Measurements from ENCODE around the gene AVL9. TPM values are rescaled to one million over a fixed set of nuclear protein-coding genes. Genes with fewer than 3 reads are reported as not detected.
A peak's percentile ranks its signal among the peaks of the same experiment; 100 is the strongest.

The AVL9 gene
- total RNA-seq, 1 donor from 2014 or later, result 31.5 TPM

GRCh38 chr7:32525839-32526238 lies 30.6 kb downstream of the AVL9 start:
- intact Hi-C loops (cut with DNase I), result no loop called here
- no peak for ATAC-seq
- DNase-seq (ENCODE audit: low spot score), result no peak

- DNase-seq (ENCODE audit: low spot score), result no peak
- intact Hi-C loops (cut with DNase I), result no loop called here
- no peak for ATAC-seq
These were observed 36.1 kb downstream of the AVL9 start for GRCh38 chr7:32531402-32531801.

- ATAC-seq (no peak), DNase-seq (ENCODE audit: low spot score) (no peak)
- intact Hi-C loops (cut with DNase I), result no loop called here
These were observed 36.8 kb downstream of the AVL9 start for GRCh38 chr7:32532086-32532485.

GRCh38 chr7:32532716-32533115 lies 37.4 kb downstream of the AVL9 start:
- DNase-seq (ENCODE audit: low spot score) (no peak), ATAC-seq (no peak)
- intact Hi-C loops (cut with DNase I), result no loop called here

GRCh38 chr7:32533276-32534029 lies 38.2 kb downstream of the AVL9 start:
- intact Hi-C loops (cut with DNase I), result no loop called here
- ATAC-seq (no peak), DNase-seq (ENCODE audit: low spot score) (no peak)

GRCh38 chr7:32535162-32535702 lies 39.9 kb downstream of the AVL9 start:
- ATAC-seq (no peak), DNase-seq (ENCODE audit: low spot score) (no peak)
- intact Hi-C loops (cut with DNase I), result no loop called here

GRCh38 chr7:32536016-32536415 lies 40.7 kb downstream of the AVL9 start:
- intact Hi-C loops (cut with DNase I), result no loop called here
- no peak for ATAC-seq
- no peak for DNase-seq (ENCODE audit: low spot score)

GRCh38 chr7:32536585-32536984 lies 41.3 kb downstream of the AVL9 start:
- ATAC-seq, result no peak
- intact Hi-C loops (cut with DNase I), result no loop called here
- DNase-seq (ENCODE audit: low spot score), result no peak

GRCh38 chr7:32537760-32538159 lies 42.5 kb downstream of the AVL9 start:
- DNase-seq (ENCODE audit: low spot score), result no peak
- intact Hi-C loops (cut with DNase I), result no loop called here
- peak; percentile 48 for ATAC-seq

GRCh38 chr7:32539366-32539765 lies 44.1 kb downstream of the AVL9 start:
- intact Hi-C loops (cut with DNase I), result no loop called here
- ATAC-seq (no peak), DNase-seq (ENCODE audit: low spot score) (no peak)

- ATAC-seq, result no peak
- no peak for DNase-seq (ENCODE audit: low spot score)
- intact Hi-C loops (cut with DNase I), result no loop called here
These were observed 44.7 kb downstream of the AVL9 start for GRCh38 chr7:32539919-32540531.

GRCh38 chr7:32542595-32542994 lies 47.3 kb downstream of the AVL9 start:
- DNase-seq (ENCODE audit: low spot score) (no peak), ATAC-seq (no peak)
- intact Hi-C loops (cut with DNase I), result no loop called here

- intact Hi-C loops (cut with DNase I), result no loop called here
- ATAC-seq, result no peak
- DNase-seq (ENCODE audit: low spot score), result no peak
These were observed 64.2 kb downstream of the AVL9 start for GRCh38 chr7:32559480-32559879.

GRCh38 chr7:32560075-32560474 lies 64.8 kb downstream of the AVL9 start:
- intact Hi-C loops (cut with DNase I), result no loop called here
- ATAC-seq (no peak), DNase-seq (ENCODE audit: low spot score) (no peak)

GRCh38 chr7:32561613-32562012 lies 66.3 kb downstream of the AVL9 start:
- intact Hi-C loops (cut with DNase I), result no loop called here
- DNase-seq (ENCODE audit: low spot score) (no peak), ATAC-seq (no peak)

GRCh38 chr7:32564542-32564941 lies 69.3 kb downstream of the AVL9 start:
- no peak for ATAC-seq
- intact Hi-C loops (cut with DNase I), result no loop called here
- DNase-seq (ENCODE audit: low spot score), result no peak

- intact Hi-C loops (cut with DNase I), result no loop called here
- ATAC-seq (no peak), DNase-seq (ENCODE audit: low spot score) (no peak)
These were observed 74.3 kb downstream of the AVL9 start for GRCh38 chr7:32569388-32570289.

- DNase-seq (ENCODE audit: low spot score) (no peak), ATAC-seq (no peak)
- intact Hi-C loops (cut with DNase I), result no loop called here
These were observed 77.9 kb downstream of the AVL9 start for GRCh38 chr7:32573110-32573687.

GRCh38 chr7:32574626-32575025 lies 79.3 kb downstream of the AVL9 start:
- intact Hi-C loops (cut with DNase I), result no loop called here
- DNase-seq (ENCODE audit: low spot score) (no peak), ATAC-seq (no peak)

Data from sciatic nerve (tissue), 2 donors.